Measurements from ENCODE around the gene GUCY1A2. TPM values are rescaled to one million over a fixed set of nuclear protein-coding genes. Genes with fewer than 3 reads are reported as not detected.
"Not testable (repeated sequence)": the region's sequence is repeated elsewhere in the genome, so short reads cannot be mapped to it uniquely, and the experiment has no call there.

GUCY1A2 gene
- total RNA-seq, 2 donors from 2014 or later = 0.77 to 1.2 TPM

GRCh38 chr11:106785913-106786650 is 232.2 kb downstream of the GUCY1A2 start:
- Histone ChIP-seq H3K9ac (ENCODE audit: low read depth in 2 of 2, low read length in 2 of 2) (no peak overlapping the region), H3K4me1 (no peaks in the 10 kb centered on the region), H3K9me3 (no peaks in the 10 kb centered on the region), H3K27me3 (no peaks in the 10 kb centered on the region), H3K4me3 (no peak overlapping the region), H3K27ac (no peak overlapping the region), H3K36me3 (no peaks in the 10 kb centered on the region)
- intact Hi-C loops (cut with DNase I) = no loop called here
- TF ChIP-seq CTCF (IDR thresholded peaks at IDR 0.05) = no peak
- no peak for DNase-seq

- H3K4me3 ChIP-seq; H3K4me1 ChIP-seq; H3K36me3 ChIP-seq; H3K9me3 ChIP-seq; H3K27ac ChIP-seq; DNase-seq; intact Hi-C loops (cut with DNase I); H3K9ac ChIP-seq (ENCODE audit: low read depth in 2 of 2, low read length in 2 of 2); H3K27me3 ChIP-seq: not testable (repeated sequence)
Observed at GRCh38 chr11:106777302-106777701, 241.0 kb downstream of the GUCY1A2 start.

- Histone ChIP-seq H3K9ac (ENCODE audit: low read depth in 2 of 2, low read length in 2 of 2) (no peak overlapping the region), H3K4me3 (no peak overlapping the region), H3K9me3 (no peaks in the 10 kb centered on the region), H3K36me3 (no peaks in the 10 kb centered on the region), H3K4me1 (no peaks in the 10 kb centered on the region), H3K27ac (no peak overlapping the region), H3K27me3 (no peaks in the 10 kb centered on the region)
- TF ChIP-seq CTCF (IDR thresholded peaks at IDR 0.05) = no peak
- DNase-seq = no peak
- intact Hi-C loops (cut with DNase I) = no loop called here
Observed at GRCh38 chr11:106770489-106771085, 247.7 kb downstream of the GUCY1A2 start.

- TF ChIP-seq CTCF (IDR thresholded peaks at IDR 0.05) = no peak
- intact Hi-C loops (cut with DNase I) = no loop called here
- Histone ChIP-seq H3K9me3 (no peaks in the 10 kb centered on the region), H3K4me1 (no peaks in the 10 kb centered on the region), H3K27ac (no peak overlapping the region), H3K4me3 (no peak overlapping the region), H3K9ac (ENCODE audit: low read depth in 2 of 2, low read length in 2 of 2) (no peak overlapping the region), H3K36me3 (no peaks in the 10 kb centered on the region), H3K27me3 (no peaks in the 10 kb centered on the region)
- DNase-seq = no peak
Observed at GRCh38 chr11:106765469-106766258, 252.6 kb downstream of the GUCY1A2 start.

- Histone ChIP-seq H3K27ac (no peak overlapping the region), H3K9ac (ENCODE audit: low read depth in 2 of 2, low read length in 2 of 2) (no peak overlapping the region), H3K36me3 (no peaks in the 10 kb centered on the region), H3K9me3 (no peaks in the 10 kb centered on the region), H3K4me1 (no peaks in the 10 kb centered on the region), H3K4me3 (no peak overlapping the region), H3K27me3 (no peaks in the 10 kb centered on the region)
- intact Hi-C loops (cut with DNase I) = no loop called here
- TF ChIP-seq CTCF (IDR thresholded peaks at IDR 0.05) = no peak
- no peak for DNase-seq
Observed at GRCh38 chr11:106763501-106763900, 254.8 kb downstream of the GUCY1A2 start.
